ES-I3 (cell line): ENCODE data around the gene CCDC14.

ENCODE experiments used
- H3K36me3 ChIP-seq: 2 replicates; pipeline ENCODE4 v1.6.1; 2013; ENCODE audit warnings: mild to moderate bottlenecking, low read length, control low read depth, moderate library complexity; ENCODE audit not compliant: insufficient read depth
- H3K4me1 ChIP-seq: 2 replicates; pipeline ENCODE4 v1.6.1; 2013; ENCODE audit warnings: mild to moderate bottlenecking, control low read depth, low read length; ENCODE audit not compliant: insufficient read depth
- H3K9ac ChIP-seq: 2 replicates; pipeline ENCODE4 v1.6.1; 2013; ENCODE audit warnings: low read depth, mild to moderate bottlenecking, low read length, moderate library complexity
- H3K9me3 ChIP-seq: 2 replicates; pipeline ENCODE4 v1.6.1; 2013; ENCODE audit warnings: mild to moderate bottlenecking, low read length, moderate library complexity; ENCODE audit not compliant: control insufficient read depth, insufficient read depth

CCDC14 gene

GRCh38 chr3:123947482-123947881 is 13.5 kb downstream of the CCDC14 start:
- Histone ChIP-seq H3K9ac (no peak overlapping the region), H3K9me3 (no peaks in the 10 kb centered on the region), H3K36me3 (peaks cover 20% of the 10 kb centered on the region), H3K4me1 (no peaks in the 10 kb centered on the region)

GRCh38 chr3:123941542-123941941 is 19.5 kb downstream of the CCDC14 start:
- Histone ChIP-seq H3K36me3 (peaks cover 14% of the 10 kb centered on the region), H3K4me1 (no peaks in the 10 kb centered on the region), H3K9ac (no peak overlapping the region)

GRCh38 chr3:123941121-123941520 is 19.9 kb downstream of the CCDC14 start:
- peaks cover 13% of the 10 kb centered on the region for H3K36me3 ChIP-seq
- H3K4me1 ChIP-seq, result no peaks in the 10 kb centered on the region

More at GRCh38 chr3:123941542-123941941, 19.5 kb downstream of the CCDC14 start:
- H3K9me3 ChIP-seq, result no peaks in the 10 kb centered on the region

GRCh38 chr3:123939706-123940105 is 21.3 kb downstream of the CCDC14 start:
- H3K36me3 ChIP-seq, result peaks cover 12% of the 10 kb centered on the region
- H3K9ac ChIP-seq, result no peak overlapping the region
- no peaks in the 10 kb centered on the region for H3K4me1 ChIP-seq
- no peaks in the 10 kb centered on the region for H3K9me3 ChIP-seq

More at GRCh38 chr3:123941121-123941520, 19.9 kb downstream of the CCDC14 start:
- Histone ChIP-seq H3K9ac (no peak overlapping the region), H3K9me3 (no peaks in the 10 kb centered on the region)

- no peaks in the 10 kb centered on the region; the same call in 1 of the 2 replicates for H3K36me3 ChIP-seq
- no peaks in the 10 kb centered on the region for H3K9me3 ChIP-seq
- H3K4me1 ChIP-seq, result no peaks in the 10 kb centered on the region
- no peak overlapping the region for H3K9ac ChIP-seq
Observed at GRCh38 chr3:123936400-123936799, 24.6 kb downstream of the CCDC14 start.

GRCh38 chr3:123935830-123936229 is 25.2 kb downstream of the CCDC14 start:
- H3K4me1 ChIP-seq, result no peaks in the 10 kb centered on the region
- H3K9me3 ChIP-seq, result no peaks in the 10 kb centered on the region
- no peak overlapping the region for H3K9ac ChIP-seq
- H3K36me3 ChIP-seq, result no peaks in the 10 kb centered on the region; the same call in 1 of the 2 replicates

- Histone ChIP-seq H3K36me3 (no peaks in the 10 kb centered on the region; the same call in 1 of the 2 replicates), H3K4me1 (no peaks in the 10 kb centered on the region), H3K9ac (no peak overlapping the region), H3K9me3 (no peaks in the 10 kb centered on the region)
Observed at GRCh38 chr3:123934250-123934649, 26.8 kb downstream of the CCDC14 start.

- H3K36me3 ChIP-seq, result peaks cover 7% of the 10 kb centered on the region
Observed at GRCh38 chr3:123930445-123930844, 30.6 kb downstream of the CCDC14 start.

GRCh38 chr3:123929325-123929724 is 31.7 kb downstream of the CCDC14 start:
- H3K36me3 ChIP-seq, result peaks cover 7% of the 10 kb centered on the region

More at GRCh38 chr3:123930445-123930844, 30.6 kb downstream of the CCDC14 start:
- Histone ChIP-seq H3K4me1 (no peaks in the 10 kb centered on the region), H3K9ac (no peak overlapping the region), H3K9me3 (no peaks in the 10 kb centered on the region)

GRCh38 chr3:123926396-123926795 is 34.6 kb downstream of the CCDC14 start:
- Histone ChIP-seq H3K4me1 (no peaks in the 10 kb centered on the region), H3K9ac (no peak overlapping the region), H3K9me3 (no peaks in the 10 kb centered on the region), H3K36me3 (peaks cover 7% of the 10 kb centered on the region)

More at GRCh38 chr3:123929325-123929724, 31.7 kb downstream of the CCDC14 start:
- Histone ChIP-seq H3K9me3 (no peaks in the 10 kb centered on the region), H3K4me1 (no peaks in the 10 kb centered on the region), H3K9ac (no peak overlapping the region)

- H3K4me1 ChIP-seq, result no peaks in the 10 kb centered on the region
- H3K36me3 ChIP-seq, result peaks cover 6% of the 10 kb centered on the region; the same call in 1 of the 2 replicates
- no peak overlapping the region for H3K9ac ChIP-seq
- no peaks in the 10 kb centered on the region for H3K9me3 ChIP-seq
Observed at GRCh38 chr3:123920868-123921267, 40.2 kb downstream of the CCDC14 start.

GRCh38 chr3:123920383-123920782 is 40.6 kb downstream of the CCDC14 start:
- Histone ChIP-seq H3K36me3 (peaks cover 6% of the 10 kb centered on the region; the same call in 1 of the 2 replicates), H3K9me3 (no peaks in the 10 kb centered on the region)

GRCh38 chr3:123919353-123919752 is 41.7 kb downstream of the CCDC14 start:
- Histone ChIP-seq H3K9me3 (no peaks in the 10 kb centered on the region), H3K36me3 (peaks cover 6% of the 10 kb centered on the region; the same call in 1 of the 2 replicates), H3K9ac (no peak overlapping the region), H3K4me1 (no peaks in the 10 kb centered on the region)

More at GRCh38 chr3:123920383-123920782, 40.6 kb downstream of the CCDC14 start:
- Histone ChIP-seq H3K4me1 (no peaks in the 10 kb centered on the region), H3K9ac (no peak overlapping the region)

- no peak overlapping the region for H3K9ac ChIP-seq
- H3K4me1 ChIP-seq, result no peaks in the 10 kb centered on the region
- H3K9me3 ChIP-seq, result no peaks in the 10 kb centered on the region
- H3K36me3 ChIP-seq, result peaks cover 2% of the 10 kb centered on the region; the same call in 1 of the 2 replicates
Observed at GRCh38 chr3:123914829-123915228, 46.2 kb downstream of the CCDC14 start.

- no peaks in the 10 kb centered on the region for H3K4me1 ChIP-seq
Observed at GRCh38 chr3:123909785-123910184, 51.2 kb downstream of the CCDC14 start.

More at GRCh38 chr3:123909785-123910184, 51.2 kb downstream of the CCDC14 start:
- Histone ChIP-seq H3K36me3 (no peaks in the 10 kb centered on the region; the same call in 1 of the 2 replicates), H3K9me3 (no peaks in the 10 kb centered on the region), H3K9ac (no peak overlapping the region)
